NCI-H1436 (cell line): ENCODE data around the gene ERBB4.
"Not testable (repeated sequence)": the region's sequence is repeated elsewhere in the genome, so short reads cannot be mapped to it uniquely, and the experiment has no call there.

ENCODE experiments used
- DNase-seq: peaks from one replicate; lab custom pipeline; 2025; lab: John Stamatoyannopoulos, UW

The ERBB4 gene

GRCh38 chr2:212528106-212528856 lies 10.3 kb downstream of the ERBB4 start:
- no peak for DNase-seq

GRCh38 chr2:212526059-212526458 lies 12.5 kb downstream of the ERBB4 start:
- no peak for DNase-seq

GRCh38 chr2:212523756-212524155 lies 14.8 kb downstream of the ERBB4 start:
- DNase-seq = no peak

GRCh38 chr2:212520340-212520739 lies 18.3 kb downstream of the ERBB4 start:
- no peak for DNase-seq

- DNase-seq = no peak
These were observed 20.9 kb downstream of the ERBB4 start for GRCh38 chr2:212517693-212518092.

- no peak for DNase-seq
These were observed 33.0 kb downstream of the ERBB4 start for GRCh38 chr2:212505586-212505985.

GRCh38 chr2:212495046-212495445 lies 43.6 kb downstream of the ERBB4 start:
- DNase-seq = no peak

GRCh38 chr2:212494418-212495020 lies 44.1 kb downstream of the ERBB4 start:
- DNase-seq = no peak

- no peak for DNase-seq
These were observed 48.8 kb downstream of the ERBB4 start for GRCh38 chr2:212489719-212490346.

- DNase-seq = no peak
These were observed 50.0 kb downstream of the ERBB4 start for GRCh38 chr2:212488611-212489010.

- DNase-seq = no peak
These were observed 54.0 kb downstream of the ERBB4 start for GRCh38 chr2:212484563-212485080.

- DNase-seq = no peak
These were observed 58.2 kb downstream of the ERBB4 start for GRCh38 chr2:212480447-212480846.

- no peak for DNase-seq
These were observed 61.0 kb downstream of the ERBB4 start for GRCh38 chr2:212477571-212477970.

- no peak for DNase-seq
These were observed 65.4 kb downstream of the ERBB4 start for GRCh38 chr2:212473211-212473610.

GRCh38 chr2:212467551-212467950 lies 71.1 kb downstream of the ERBB4 start:
- DNase-seq = not testable (repeated sequence)

- DNase-seq = no peak
These were observed 73.1 kb downstream of the ERBB4 start for GRCh38 chr2:212465456-212465855.

GRCh38 chr2:212461708-212462107 lies 76.9 kb downstream of the ERBB4 start:
- DNase-seq = not testable (repeated sequence)

- DNase-seq = no peak
These were observed 84.5 kb downstream of the ERBB4 start for GRCh38 chr2:212454149-212454548.

- no peak for DNase-seq
These were observed 86.8 kb downstream of the ERBB4 start for GRCh38 chr2:212451786-212452231.

- no peak for DNase-seq
These were observed 89.9 kb downstream of the ERBB4 start for GRCh38 chr2:212448698-212449097.

GRCh38 chr2:212441821-212442220 lies 96.8 kb downstream of the ERBB4 start:
- DNase-seq = no peak

GRCh38 chr2:212441141-212441540 lies 97.5 kb downstream of the ERBB4 start:
- DNase-seq = no peak
